ENCODE measurements around the gene FBN3. TPM values are rescaled to one million over a fixed set of nuclear protein-coding genes. Genes with fewer than 3 reads are reported as not detected.

FBN3 gene
- total RNA-seq, 1 donor from 2014 or later, result not detected

DNA sequence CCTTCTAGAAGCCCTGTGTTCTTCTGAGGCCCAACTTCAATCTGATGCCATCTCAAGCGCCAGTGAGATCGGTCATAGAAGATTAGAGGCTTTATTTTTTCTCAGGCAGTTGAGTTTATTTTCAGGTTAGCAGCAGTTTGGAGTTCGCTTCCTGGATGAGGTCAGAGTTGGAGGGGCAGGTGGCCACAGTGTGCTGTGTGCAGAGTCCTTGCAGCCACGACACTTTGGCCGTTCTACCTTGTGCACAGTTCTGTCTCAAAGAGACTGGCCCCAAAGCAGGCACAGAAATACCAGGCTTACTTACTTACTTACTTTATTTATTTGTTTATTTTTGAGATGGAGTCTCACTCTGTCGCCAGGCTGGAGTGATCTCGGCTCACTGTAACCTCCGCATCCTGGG is 128.0 kb downstream of the FBN3 start:
- Histone ChIP-seq H3K36me3 (no peaks in the 10 kb centered on the region), H3K9me3 (no peaks in the 10 kb centered on the region), H3K27ac (no peak overlapping the region), H3K4me3 (no peak overlapping the region), H3K27me3 (no peaks in the 10 kb centered on the region), H3K4me1 (no peaks in the 10 kb centered on the region)
- DNase-seq (ENCODE audit: low spot score in 2 of 2), result no peak
- intact Hi-C loops (cut with DNase I), result no loop called here
- TF ChIP-seq, protein P1, sequence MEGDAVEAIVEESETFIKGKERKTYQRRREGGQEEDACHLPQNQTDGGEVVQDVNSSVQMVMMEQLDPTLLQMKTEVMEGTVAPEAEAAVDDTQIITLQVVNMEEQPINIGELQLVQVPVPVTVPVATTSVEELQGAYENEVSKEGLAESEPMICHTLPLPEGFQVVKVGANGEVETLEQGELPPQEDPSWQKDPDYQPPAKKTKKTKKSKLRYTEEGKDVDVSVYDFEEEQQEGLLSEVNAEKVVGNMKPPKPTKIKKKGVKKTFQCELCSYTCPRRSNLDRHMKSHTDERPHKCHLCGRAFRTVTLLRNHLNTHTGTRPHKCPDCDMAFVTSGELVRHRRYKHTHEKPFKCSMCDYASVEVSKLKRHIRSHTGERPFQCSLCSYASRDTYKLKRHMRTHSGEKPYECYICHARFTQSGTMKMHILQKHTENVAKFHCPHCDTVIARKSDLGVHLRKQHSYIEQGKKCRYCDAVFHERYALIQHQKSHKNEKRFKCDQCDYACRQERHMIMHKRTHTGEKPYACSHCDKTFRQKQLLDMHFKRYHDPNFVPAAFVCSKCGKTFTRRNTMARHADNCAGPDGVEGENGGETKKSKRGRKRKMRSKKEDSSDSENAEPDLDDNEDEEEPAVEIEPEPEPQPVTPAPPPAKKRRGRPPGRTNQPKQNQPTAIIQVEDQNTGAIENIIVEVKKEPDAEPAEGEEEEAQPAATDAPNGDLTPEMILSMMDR (IDR thresholded peaks at IDR 0.05), result no peak

- no peak overlapping the region for H3K27ac ChIP-seq
- H3K4me3 ChIP-seq, result no peak overlapping the region
- H3K4me1 ChIP-seq, result no peaks in the 10 kb centered on the region
- TF ChIP-seq, protein P1 (IDR thresholded peaks at IDR 0.05), result no peak
- H3K27me3 ChIP-seq, result no peaks in the 10 kb centered on the region
- intact Hi-C loops (cut with DNase I), result no loop called here
- no peaks in the 10 kb centered on the region for H3K9me3 ChIP-seq
- H3K36me3 ChIP-seq, result no peaks in the 10 kb centered on the region
- no peak for DNase-seq (ENCODE audit: low spot score in 2 of 2)
These were observed 128.7 kb downstream of the FBN3 start for GRCh38 chr19:8020681-8021080.

GRCh38 chr19:8017808-8018207 is 131.6 kb downstream of the FBN3 start:
- TF ChIP-seq, protein P1 (IDR thresholded peaks at IDR 0.05), result no peak
- intact Hi-C loops (cut with DNase I), result no loop called here
- no peak for DNase-seq (ENCODE audit: low spot score in 2 of 2)

More at GRCh38 chr19:8017808-8018207, 131.6 kb downstream of the FBN3 start:
- Histone ChIP-seq H3K27me3 (no peaks in the 10 kb centered on the region), H3K9me3 (no peaks in the 10 kb centered on the region), H3K27ac (no peak overlapping the region), H3K4me1 (no peaks in the 10 kb centered on the region), H3K4me3 (no peak overlapping the region), H3K36me3 (no peaks in the 10 kb centered on the region)

Other genes starting within 250 kb of the FBN3 start
- 37.3 TPM for gene MAP2K7, start 245.7 kb downstream of the FBN3 start, total RNA-seq
- 7.1 TPM for gene TGFBR3L, start 234.8 kb downstream of the FBN3 start, total RNA-seq
- 30.5 TPM for gene SNAPC2, start 229.3 kb downstream of the FBN3 start, total RNA-seq
- gene CTXN1, start 223.5 kb downstream of the FBN3 start, total RNA-seq, result not detected
- gene TIMM44, start 205.9 kb downstream of the FBN3 start, total RNA-seq, result 151 TPM
- 19.9 TPM for gene ELAVL1, start 144.0 kb downstream of the FBN3 start, total RNA-seq
- not detected for gene CCL25, start 96.8 kb downstream of the FBN3 start, total RNA-seq
- gene CERS4, start 59.8 kb upstream of the FBN3 start, total RNA-seq, result 20.2 TPM
- 263 TPM for gene CD320, start 158.8 kb upstream of the FBN3 start, total RNA-seq
- gene NDUFA7, start 171.8 kb upstream of the FBN3 start, total RNA-seq, result 11.8 TPM
- gene RPS28, start 171.9 kb upstream of the FBN3 start, total RNA-seq, result 393 TPM
- 47.4 TPM for gene KANK3, start 193.7 kb upstream of the FBN3 start, total RNA-seq
- gene ANGPTL4, start 214.6 kb upstream of the FBN3 start, total RNA-seq, result 161 TPM
- gene RAB11B, start 240.8 kb upstream of the FBN3 start, total RNA-seq, result 70.8 TPM